Neural crest cell (in vitro differentiated cells): ENCODE measurements around the gene PXMP2. TPM values are rescaled to one million over a fixed set of nuclear protein-coding genes. Genes with fewer than 3 reads are reported as not detected.

ENCODE experiments used
- DNase-seq: peaks from one replicate; pipeline ENCODE4 v3.0.0; 2021; ENCODE audit warnings: low read depth, mixed read lengths, low spot score
- H3K27ac Mint-ChIP-seq: one replicate; pipeline ENCODE4 v1.8.0; 2021; ENCODE audit warnings: mild to moderate bottlenecking, mixed read lengths; ENCODE audit not compliant: unreplicated experiment
- H3K27me3 Mint-ChIP-seq: 2 replicates; pipeline ENCODE4 v1.8.0; 2021; ENCODE audit warnings: low read depth, mild to moderate bottlenecking, mixed read lengths
- H3K36me3 Mint-ChIP-seq: 2 replicates; pipeline ENCODE4 v1.8.0; 2021; ENCODE audit warnings: low read depth, mild to moderate bottlenecking, mixed read lengths
- H3K4me1 Mint-ChIP-seq: 2 replicates; pipeline ENCODE4 v1.8.0; 2021; ENCODE audit warnings: mixed read lengths
- H3K4me3 Mint-ChIP-seq: one replicate; pipeline ENCODE4 v1.8.0; 2021; ENCODE audit warnings: mild to moderate bottlenecking, mixed read lengths
- H3K9me3 Mint-ChIP-seq: 2 replicates; pipeline ENCODE4 v1.8.0; 2021; ENCODE audit warnings: mixed read lengths
- total RNA-seq: library from RNA; stranded (reverse); gene quantifications from 2 replicates; pipeline ENCODE4 v1.2.1, GENCODE V29; 2021
- TF ChIP-seq, protein P1 (sequence below): fragments of 200-600 bp; sonication (generic); conservative IDR thresholded peaks from 2 replicates; pipeline ENCODE4 v1.5.0; 2021; ENCODE audit warnings: antibody characterized with exemption, mild to moderate bottlenecking

PXMP2 gene
- total RNA-seq, 1 donor from 2014 or later, result 33.5 TPM

DNA sequence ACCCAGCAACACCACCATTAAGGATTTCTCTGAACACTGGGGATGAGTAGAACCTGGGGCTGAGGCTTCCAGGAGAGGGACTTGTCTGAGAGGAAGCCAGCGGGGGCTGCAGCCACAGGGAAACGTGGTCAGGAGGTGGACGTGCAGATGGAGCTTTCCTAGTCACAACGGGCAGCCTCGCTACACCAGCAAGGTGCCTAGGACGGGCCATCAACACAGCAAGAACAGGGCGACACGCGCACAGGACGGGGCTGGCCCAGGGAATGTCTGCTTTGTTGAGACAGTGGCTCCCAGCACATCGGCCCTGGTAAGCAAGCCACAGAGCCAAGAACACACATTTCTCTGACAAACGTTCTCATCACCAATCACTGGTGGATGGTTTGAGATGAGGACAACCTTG lies 49.0 kb downstream of the PXMP2 start:
- H3K9me3 Mint-ChIP-seq, result no peaks in the 10 kb centered on the region
- no peaks in the 10 kb centered on the region for H3K27me3 Mint-ChIP-seq
- no peaks in the 10 kb centered on the region for H3K4me1 Mint-ChIP-seq
- H3K36me3 Mint-ChIP-seq, result peaks cover 32% of the 10 kb centered on the region
- no peak for DNase-seq
- no peak overlapping the region for H3K4me3 Mint-ChIP-seq
- no peak overlapping the region for H3K27ac Mint-ChIP-seq
- TF ChIP-seq, protein P1, sequence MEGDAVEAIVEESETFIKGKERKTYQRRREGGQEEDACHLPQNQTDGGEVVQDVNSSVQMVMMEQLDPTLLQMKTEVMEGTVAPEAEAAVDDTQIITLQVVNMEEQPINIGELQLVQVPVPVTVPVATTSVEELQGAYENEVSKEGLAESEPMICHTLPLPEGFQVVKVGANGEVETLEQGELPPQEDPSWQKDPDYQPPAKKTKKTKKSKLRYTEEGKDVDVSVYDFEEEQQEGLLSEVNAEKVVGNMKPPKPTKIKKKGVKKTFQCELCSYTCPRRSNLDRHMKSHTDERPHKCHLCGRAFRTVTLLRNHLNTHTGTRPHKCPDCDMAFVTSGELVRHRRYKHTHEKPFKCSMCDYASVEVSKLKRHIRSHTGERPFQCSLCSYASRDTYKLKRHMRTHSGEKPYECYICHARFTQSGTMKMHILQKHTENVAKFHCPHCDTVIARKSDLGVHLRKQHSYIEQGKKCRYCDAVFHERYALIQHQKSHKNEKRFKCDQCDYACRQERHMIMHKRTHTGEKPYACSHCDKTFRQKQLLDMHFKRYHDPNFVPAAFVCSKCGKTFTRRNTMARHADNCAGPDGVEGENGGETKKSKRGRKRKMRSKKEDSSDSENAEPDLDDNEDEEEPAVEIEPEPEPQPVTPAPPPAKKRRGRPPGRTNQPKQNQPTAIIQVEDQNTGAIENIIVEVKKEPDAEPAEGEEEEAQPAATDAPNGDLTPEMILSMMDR, result no peak

DNA sequence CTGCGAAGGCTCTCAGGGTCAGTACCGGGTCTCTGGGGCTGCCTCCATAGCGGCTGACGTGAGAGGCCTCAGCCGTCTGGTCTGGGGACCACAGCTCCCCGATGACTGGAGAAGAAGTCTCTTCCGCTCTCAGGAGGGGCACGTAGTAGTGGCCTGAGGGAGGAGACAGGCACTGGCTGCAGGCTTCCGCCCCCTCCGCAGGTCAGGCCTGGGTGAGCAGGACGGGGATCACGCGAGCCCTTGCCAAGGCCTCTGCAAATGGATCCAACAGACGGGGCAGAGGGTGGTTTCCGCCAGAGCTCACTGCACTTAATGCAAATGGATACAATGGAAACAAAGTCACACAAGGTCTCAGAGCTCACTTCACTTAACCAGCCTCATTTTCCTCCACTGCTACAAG lies 49.5 kb downstream of the PXMP2 start:
- H3K9me3 Mint-ChIP-seq, result no peaks in the 10 kb centered on the region
- H3K4me3 Mint-ChIP-seq, result no peak overlapping the region
- peak overlapping the region; percentile 88 for H3K27ac Mint-ChIP-seq
- H3K27me3 Mint-ChIP-seq, result no peaks in the 10 kb centered on the region
- H3K4me1 Mint-ChIP-seq, result no peaks in the 10 kb centered on the region
- TF ChIP-seq, protein P1, result no peak
- peaks cover 28% of the 10 kb centered on the region for H3K36me3 Mint-ChIP-seq
- DNase-seq, result no peak

DNA sequence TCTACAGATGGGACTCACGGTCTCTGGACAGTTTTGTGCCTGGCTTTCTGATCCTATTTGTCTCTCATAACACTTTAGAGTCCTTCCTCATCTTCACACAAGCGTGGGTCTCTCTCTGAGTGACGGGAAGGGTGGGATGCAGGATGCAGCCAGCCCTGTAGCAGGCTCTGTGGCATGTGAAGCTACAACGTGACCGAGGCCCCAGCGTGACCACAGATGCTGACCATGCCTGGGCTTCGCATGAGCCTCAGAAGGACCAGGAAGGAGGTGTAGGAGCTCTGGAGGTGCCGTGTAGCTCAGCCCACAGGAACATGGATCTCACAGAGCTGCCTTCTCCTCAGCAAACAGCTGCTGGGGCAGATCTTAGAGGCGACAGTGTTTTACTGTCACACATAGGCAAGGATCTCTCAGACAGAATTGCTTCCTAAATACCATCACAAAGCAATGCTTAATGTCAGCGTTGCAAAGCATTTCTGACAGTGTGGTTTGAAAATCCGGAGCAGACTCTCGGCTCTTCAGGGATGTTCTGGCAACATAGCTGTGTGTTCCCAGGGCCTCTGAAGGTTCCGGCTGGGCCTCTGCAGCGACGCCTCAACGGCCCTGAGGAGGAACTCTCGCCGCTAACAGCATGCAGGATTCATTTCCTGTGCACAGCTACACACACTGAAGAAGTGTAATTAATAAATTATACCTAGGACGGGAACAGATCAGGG lies 52.4 kb downstream of the PXMP2 start:
- Mint-ChIP-seq H3K27me3 (no peaks in the 10 kb centered on the region), H3K4me1 (no peaks in the 10 kb centered on the region), H3K27ac (no peak overlapping the region), H3K9me3 (peaks cover 4% of the 10 kb centered on the region), H3K36me3 (peaks cover 33% of the 10 kb centered on the region), H3K4me3 (no peak overlapping the region)
- no peak for DNase-seq
- TF ChIP-seq, protein P1, result no peak

DNA sequence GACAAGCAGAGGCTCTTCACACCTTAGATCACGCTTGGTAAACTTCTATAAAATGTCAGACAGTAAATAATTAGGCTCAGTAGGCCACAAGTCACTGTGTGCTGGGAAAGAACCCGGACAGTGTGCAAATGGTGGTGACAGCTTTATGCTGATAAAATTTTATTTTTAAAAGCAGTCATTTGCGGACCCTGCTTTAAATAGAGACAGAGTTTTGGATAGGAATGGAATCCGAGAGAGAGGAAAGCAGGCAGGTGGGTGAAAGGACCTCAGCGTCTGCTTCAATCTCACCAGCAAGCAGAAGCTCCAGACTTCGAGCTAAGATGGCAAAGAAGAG lies 52.9 kb downstream of the PXMP2 start:
- no peaks in the 10 kb centered on the region for H3K4me1 Mint-ChIP-seq
- no peaks in the 10 kb centered on the region for H3K27me3 Mint-ChIP-seq
- no peak for DNase-seq
- TF ChIP-seq, protein P1, result no peak
- peaks cover 4% of the 10 kb centered on the region for H3K9me3 Mint-ChIP-seq
- peaks cover 36% of the 10 kb centered on the region for H3K36me3 Mint-ChIP-seq
- no peak overlapping the region for H3K4me3 Mint-ChIP-seq
- H3K27ac Mint-ChIP-seq, result no peak overlapping the region

DNA sequence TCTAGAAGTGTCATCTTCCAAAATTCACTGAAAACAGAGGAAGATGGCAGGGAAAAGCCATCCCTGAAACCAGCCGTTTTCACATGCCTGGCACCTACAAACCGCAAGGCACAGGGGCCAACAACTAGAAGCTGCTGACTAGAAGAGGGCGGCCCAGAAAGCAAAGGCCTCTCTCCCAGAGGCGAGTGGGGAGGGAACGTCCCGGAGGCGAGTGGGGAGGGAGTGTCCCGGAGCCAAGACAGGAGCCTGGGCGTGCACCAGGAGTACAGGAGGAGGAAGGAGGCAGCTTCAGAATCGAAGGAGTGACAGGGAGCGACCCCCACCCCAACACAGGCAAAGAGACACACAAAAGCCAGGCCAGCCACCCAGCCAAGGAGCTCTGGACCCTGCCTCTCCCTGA lies 53.3 kb downstream of the PXMP2 start:
- H3K4me1 Mint-ChIP-seq, result no peaks in the 10 kb centered on the region
- no peaks in the 10 kb centered on the region for H3K27me3 Mint-ChIP-seq
- TF ChIP-seq, protein P1, result no peak
- no peak overlapping the region for H3K27ac Mint-ChIP-seq
- DNase-seq, result no peak
- H3K36me3 Mint-ChIP-seq, result peaks cover 36% of the 10 kb centered on the region
- H3K4me3 Mint-ChIP-seq, result no peak overlapping the region
- H3K9me3 Mint-ChIP-seq, result peaks cover 4% of the 10 kb centered on the region
